ENCODE data around the gene JMY.

Gene JMY

GRCh38 chr5:79287380-79287779, 51.4 kb downstream of the JMY start:
- no peak overlapping the region for H3K4me3 ChIP-seq
- DNase-seq (ENCODE audit: low spot score), result no peak
- no peak for TF ChIP-seq CTCF (IDR thresholded peaks at IDR 0.05)

GRCh38 chr5:79287907-79288306, 52.0 kb downstream of the JMY start:
- no peak overlapping the region for H3K4me3 ChIP-seq
- no peak for TF ChIP-seq CTCF (IDR thresholded peaks at IDR 0.05)
- DNase-seq (ENCODE audit: low spot score), result no peak
- no peak overlapping the region for H3K27ac ChIP-seq

More at GRCh38 chr5:79287380-79287779, 51.4 kb downstream of the JMY start:
- H3K27ac ChIP-seq, result no peak overlapping the region

- TF ChIP-seq CTCF (IDR thresholded peaks at IDR 0.05), result no peak
- Histone ChIP-seq H3K27ac (no peak overlapping the region), H3K4me3 (no peak overlapping the region)
- DNase-seq (ENCODE audit: low spot score), result no peak
These were observed 59.1 kb downstream of the JMY start for GRCh38 chr5:79295029-79295428.

GRCh38 chr5:79297661-79298060, 61.7 kb downstream of the JMY start:
- H3K4me3 ChIP-seq, result no peak overlapping the region
- H3K27ac ChIP-seq, result no peak overlapping the region
- no peak for TF ChIP-seq CTCF (IDR thresholded peaks at IDR 0.05)
- DNase-seq (ENCODE audit: low spot score), result no peak

- no peak for TF ChIP-seq CTCF (IDR thresholded peaks at IDR 0.05)
- H3K4me3 ChIP-seq, result no peak overlapping the region
- no peak overlapping the region for H3K27ac ChIP-seq
- DNase-seq (ENCODE audit: low spot score), result no peak
These were observed 65.2 kb downstream of the JMY start for GRCh38 chr5:79301046-79301712.

- Histone ChIP-seq H3K4me3 (no peak overlapping the region), H3K27ac (no peak overlapping the region)
- DNase-seq (ENCODE audit: low spot score), result no peak
- TF ChIP-seq CTCF (IDR thresholded peaks at IDR 0.05), result no peak
These were observed 66.5 kb downstream of the JMY start for GRCh38 chr5:79302454-79302853.

- DNase-seq (ENCODE audit: low spot score), result no peak
- Histone ChIP-seq H3K27ac (no peak overlapping the region), H3K4me3 (no peak overlapping the region)
- TF ChIP-seq CTCF (IDR thresholded peaks at IDR 0.05), result no peak
These were observed 69.8 kb downstream of the JMY start for GRCh38 chr5:79305706-79306105.
